CD4-positive, alpha-beta T cell treated with Interleukin-15 for 1 hour (primary cell): ENCODE results near the gene CALCOCO2.
"Not testable (repeated sequence)": the region's sequence is repeated elsewhere in the genome, so short reads cannot be mapped to it uniquely, and the experiment has no call there.

Experiments
- DNase-seq: peaks from one replicate; pipeline ENCODE4 v3.0.0-alpha.2; 2020

Gene CALCOCO2

GRCh38 chr17:48830840-48831548 is at the start of gene CALCOCO2:
Gene CALCOCO2, plus strand, starts transcription at chr17:48831035. Its CDS starts 10,673 bp downstream, at chr17:48841708.
- peak; percentile 92 for DNase-seq

- DNase-seq: no peak
Observed at GRCh38 chr17:48787828-48788227, 43.0 kb upstream of the CALCOCO2 start.

- DNase-seq: no peak
Observed at GRCh38 chr17:48790607-48791127, 40.2 kb upstream of the CALCOCO2 start.

GRCh38 chr17:48791128-48792032 is 39.5 kb upstream of the CALCOCO2 start:
- no peak for DNase-seq

- DNase-seq: no peak
Observed at GRCh38 chr17:48792033-48792798, 38.6 kb upstream of the CALCOCO2 start.

GRCh38 chr17:48795444-48796162 is 35.2 kb upstream of the CALCOCO2 start:
- no peak for DNase-seq

- DNase-seq: not testable (repeated sequence)
Observed at GRCh38 chr17:48796163-48796522, 34.7 kb upstream of the CALCOCO2 start.

- no peak for DNase-seq
Observed at GRCh38 chr17:48799069-48799723, 31.6 kb upstream of the CALCOCO2 start.

GRCh38 chr17:48800626-48801217 is 30.1 kb upstream of the CALCOCO2 start:
- DNase-seq: no peak

GRCh38 chr17:48804936-48805411 is 25.9 kb upstream of the CALCOCO2 start:
- DNase-seq: peak; percentile 53

GRCh38 chr17:48809182-48809581 is 21.7 kb upstream of the CALCOCO2 start:
- no peak for DNase-seq

GRCh38 chr17:48812001-48812400 is 18.8 kb upstream of the CALCOCO2 start:
- no peak for DNase-seq

- peak; percentile 51 for DNase-seq
Observed at GRCh38 chr17:48814504-48814903, 16.3 kb upstream of the CALCOCO2 start.

- no peak for DNase-seq
Observed at GRCh38 chr17:48815311-48815710, 15.5 kb upstream of the CALCOCO2 start.

- no peak for DNase-seq
Observed at GRCh38 chr17:48816438-48816773, 14.4 kb upstream of the CALCOCO2 start.

- DNase-seq: peak; percentile 74
Observed at GRCh38 chr17:48816774-48817590, 13.9 kb upstream of the CALCOCO2 start, which contains the start of gene TTLL6. Gene TTLL6, minus strand, starts transcription at chr17:48817229. Its CDS starts 157 bp downstream, at chr17:48817072.

- no peak for DNase-seq
Observed at GRCh38 chr17:48818361-48818841, 12.4 kb upstream of the CALCOCO2 start.

- no peak for DNase-seq
Observed at GRCh38 chr17:48819466-48819865, 11.4 kb upstream of the CALCOCO2 start.

- not testable (repeated sequence) for DNase-seq
Observed at GRCh38 chr17:48820936-48821335, 9.9 kb upstream of the CALCOCO2 start.
